NT2/D1 (cell line): ENCODE measurements around the gene ATP8B1.

Source experiments
- SUZ12 ChIP-seq: IDR thresholded peaks from 2 replicates; pipeline ENCODE4 v1.6.1; 2011; ENCODE audit not compliant: insufficient read length, insufficient read depth; ENCODE audit errors: extremely low read depth
- YY1 ChIP-seq: IDR thresholded peaks from 2 replicates; pipeline ENCODE4 v1.6.1; 2011; ENCODE audit not compliant: insufficient read length, insufficient read depth
- ZNF274 ChIP-seq: IDR thresholded peaks from 2 replicates; pipeline ENCODE4 v1.6.1; 2011; ENCODE audit warnings: mild to moderate bottlenecking, low read depth, low read length

- TF ChIP-seq YY1 (no peak), ZNF274 (no peak), SUZ12 (no peak)
Measured at GRCh38 chr18:57805117-57805516, 2.0 kb upstream of the ATP8B1 start.
